PC-3 (cell line): ENCODE data around the gene NCBP3. TPM values are rescaled to one million over a fixed set of nuclear protein-coding genes. Genes with fewer than 3 reads are reported as not detected.

Experiments
- ATAC-seq: fragments of 200-7000 bp; cut with Tn5 transposase; 2 replicates; pipeline ENCODE4 v1.9.1; 2020; ENCODE audit warnings: mild to moderate bottlenecking, moderate library complexity
- BruUV-seq: library from RNA; stranded (reverse); fragments of 400-500 nt; replicated peaks from 2 replicates; lab custom pipeline; 2021; lab: Mats Ljungman, UMichigan
- CTCF ChIA-PET: fragments of 300-600 bp; sonication (Branson Sonifier 250); formaldehyde crosslinking; loops from one replicate; lab custom pipeline; 2022; ENCODE audit warnings: antibody characterized with exemption; lab: Charles Lee
- POLR2A ChIA-PET: fragments of 300-600 bp; sonication (Branson Sonifier 250); formaldehyde crosslinking; loops from one replicate; lab custom pipeline; 2022; ENCODE audit warnings: antibody characterized with exemption; ENCODE audit not compliant: unreplicated experiment; lab: Charles Lee
- DNase-seq: peaks from one replicate; pipeline ENCODE4 v3.0.0-alpha.2; 2015
- H2AFZ ChIP-seq: fragments of 300-600 bp; sonication (generic); 2 replicates; pipeline ENCODE4 v1.6.0; 2016; ENCODE audit warnings: antibody characterized with exemption, low read length
- H3F3A ChIP-seq: fragments of 300-600 bp; sonication (generic); one replicate; pipeline ENCODE4 v1.6.0; 2017; ENCODE audit warnings: antibody characterized with exemption, low read length, control low read depth, mild to moderate bottlenecking; ENCODE audit not compliant: unreplicated experiment
- H3K27ac ChIP-seq: fragments of 300-600 bp; sonication (generic); 2 replicates; pipeline ENCODE4 v1.5.1; 2016; ENCODE audit warnings: mild to moderate bottlenecking, low read length
- H3K27me3 ChIP-seq: fragments of 300-600 bp; sonication (generic); 2 replicates; pipeline ENCODE4 v1.6.1; 2016; ENCODE audit warnings: low read length, mixed read lengths
- H3K36me3 ChIP-seq: fragments of 300-600 bp; sonication (generic); 2 replicates; pipeline ENCODE4 v1.6.1; 2016; ENCODE audit warnings: low read depth, mixed run types, low read length, mixed read lengths
- H3K4me1 ChIP-seq: fragments of 300-600 bp; sonication (generic); 2 replicates; pipeline ENCODE4 v1.5.1; 2016; ENCODE audit warnings: low read length; ENCODE audit not compliant: insufficient read depth
- H3K4me2 ChIP-seq: fragments of 300-600 bp; sonication (generic); 2 replicates; pipeline ENCODE4 v1.6.0; 2016; ENCODE audit warnings: low read length
- H3K4me3 ChIP-seq: fragments of 300-600 bp; sonication (generic); 2 replicates; pipeline ENCODE4 v1.5.1; 2016; ENCODE audit warnings: mild to moderate bottlenecking, low read length, mixed read lengths
- H3K79me2 ChIP-seq: fragments of 300-600 bp; sonication (generic); 2 replicates; pipeline ENCODE4 v1.6.1; 2017; ENCODE audit warnings: low read length, mixed read lengths
- H3K9ac ChIP-seq: fragments of 300-600 bp; sonication (generic); 2 replicates; pipeline ENCODE4 v1.6.0; 2016; ENCODE audit warnings: mild to moderate bottlenecking, low read length
- H3K9me2 ChIP-seq: fragments of 300-600 bp; sonication (generic); replicated peaks from 2 replicates; pipeline ENCODE4 v1.6.1; 2016; ENCODE audit warnings: mixed run types, low read length, mixed read lengths
- H3K9me3 ChIP-seq: fragments of 300-600 bp; sonication (generic); 2 replicates; pipeline ENCODE4 v1.6.1; 2016; ENCODE audit warnings: low read length, mixed read lengths
- H4K20me1 ChIP-seq: fragments of 300-600 bp; sonication (generic); 2 replicates; pipeline ENCODE4 v1.6.1; 2016; ENCODE audit warnings: low read length, mixed read lengths
- CTCF ChIP-seq: fragments of 300-600 bp; sonication (generic); conservative IDR thresholded peaks from 2 replicates; pipeline ENCODE4 v1.5.1; 2017; ENCODE audit warnings: antibody characterized with exemption, low read depth, mild to moderate bottlenecking, low read length
- EZH2 ChIP-seq: fragments of 300-600 bp; sonication (generic); IDR thresholded peaks from one replicate; pipeline ENCODE4 v1.6.1; 2017; ENCODE audit warnings: antibody characterized with exemption, mild to moderate bottlenecking, low read length; ENCODE audit not compliant: unreplicated experiment
- EZH2phosphoT487 ChIP-seq: fragments of 300-600 bp; sonication (generic); IDR thresholded peaks from 2 replicates; pipeline ENCODE4 v1.6.1; 2018; ENCODE audit warnings: mild to moderate bottlenecking, antibody characterized with exemption, low read length, borderline replicate concordance
- intact Hi-C: fragments of 100-400 bp; cut with micrococcal nuclease; formaldehyde crosslinking; loops from 2 replicates; pipeline ENCODE4 v1.9.0; 2023
- total RNA-seq: library from RNA; depleted of rRNA; stranded (reverse); fragments of >200 nt; gene quantifications from 2 replicates; pipeline ENCODE4 v1.2.3, GENCODE V29; 2014

Gene NCBP3
- total RNA-seq, 1 experiment from 2014 or later = 21.0 TPM

DNA sequence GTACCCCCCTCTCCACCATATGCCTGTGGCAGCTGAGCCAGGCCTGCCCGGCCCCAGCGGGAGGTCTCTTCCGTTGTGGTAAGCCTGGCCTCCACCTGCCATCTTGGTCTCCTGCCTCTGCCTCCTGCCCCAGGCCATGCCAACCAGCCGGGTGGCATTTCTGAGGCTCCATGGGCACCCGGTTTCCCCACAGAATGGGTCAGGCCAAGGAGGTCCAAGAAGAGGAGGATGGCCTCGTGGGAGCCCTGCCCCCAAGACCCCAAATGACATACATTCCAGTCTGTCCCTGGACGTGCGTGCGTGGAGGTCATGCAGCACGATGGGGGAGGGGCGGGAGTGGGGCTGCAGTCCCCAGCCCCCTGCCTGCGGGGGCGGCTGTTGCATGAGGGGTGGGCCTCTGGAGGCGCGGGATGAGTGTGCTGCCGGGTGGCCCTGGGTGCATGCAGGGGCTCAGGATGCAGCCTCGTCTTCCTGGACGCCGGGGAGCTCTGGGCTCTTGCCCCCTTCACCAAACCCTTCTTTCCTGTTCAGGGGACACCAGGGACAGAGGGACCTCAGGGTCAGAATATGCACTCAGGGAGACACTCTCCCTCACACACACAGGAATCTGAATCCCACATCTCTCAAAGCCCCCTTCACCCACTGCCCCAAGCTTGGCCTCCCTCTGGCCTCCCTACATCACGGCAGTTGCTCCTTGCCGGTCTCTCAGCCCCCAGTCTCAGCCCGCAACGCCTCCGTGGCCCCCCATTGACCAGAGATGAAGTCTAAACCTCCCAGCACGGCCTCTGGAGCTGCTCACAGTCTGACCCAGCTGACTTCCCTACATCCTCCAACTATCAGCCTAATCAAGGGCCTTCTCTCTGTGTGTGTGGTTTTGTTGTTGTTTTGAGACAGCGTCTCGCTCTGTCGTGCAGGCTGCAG, 16.0 kb upstream of the NCBP3 start:
- ATAC-seq = no peak
- no peaks in the 10 kb centered on the region for H3K9me3 ChIP-seq
- H3K9me2 ChIP-seq = no peaks in the 10 kb centered on the region
- TF ChIP-seq CTCF (no peak), EZH2phosphoT487 (no peak), EZH2 (no peak)
- no peak overlapping the region for H2AFZ ChIP-seq
- no TSS peak for BruUV-seq
- ChIA-PET CTCF (no interaction called here), POLR2A (no interaction called here)
- H3F3A ChIP-seq = no peaks in the 10 kb centered on the region
- H3K27ac ChIP-seq = no peak overlapping the region
- no peak overlapping the region for H3K4me3 ChIP-seq
- H3K36me3 ChIP-seq = no peaks in the 10 kb centered on the region
- no peaks in the 10 kb centered on the region for H3K79me2 ChIP-seq
- no peaks in the 10 kb centered on the region for H4K20me1 ChIP-seq
- intact Hi-C loops = no loop called here
- no peaks in the 10 kb centered on the region for H3K4me1 ChIP-seq
- no peaks in the 10 kb centered on the region for H3K27me3 ChIP-seq
- DNase-seq = no peak
- H3K9ac ChIP-seq = no peak overlapping the region
- no peak overlapping the region for H3K4me2 ChIP-seq

GRCh38 chr17:3860939-3861700, 15.1 kb upstream of the NCBP3 start:
- no peaks in the 10 kb centered on the region for H3K36me3 ChIP-seq
- no peaks in the 10 kb centered on the region for H3K9me2 ChIP-seq
- intact Hi-C loops = no loop called here
- H3K27ac ChIP-seq = no peak overlapping the region
- H3K79me2 ChIP-seq = no peaks in the 10 kb centered on the region
- TF ChIP-seq EZH2phosphoT487 = no peak
- TF ChIP-seq CTCF = no peak
- no peak for TF ChIP-seq EZH2
- H3K9me3 ChIP-seq = no peaks in the 10 kb centered on the region
- BruUV-seq = no TSS peak
- no peak for DNase-seq
- CTCF ChIA-PET = no interaction called here
- no peak for ATAC-seq
- POLR2A ChIA-PET = no interaction called here
- no peaks in the 10 kb centered on the region for H3K27me3 ChIP-seq
- H3K9ac ChIP-seq = no peak overlapping the region
- no peaks in the 10 kb centered on the region for H4K20me1 ChIP-seq
- no peak overlapping the region for H3K4me2 ChIP-seq
- no peaks in the 10 kb centered on the region for H3K4me1 ChIP-seq
- no peak overlapping the region for H2AFZ ChIP-seq
- H3K4me3 ChIP-seq = no peak overlapping the region
- no peaks in the 10 kb centered on the region for H3F3A ChIP-seq
